SK-N-MC (cell line): ENCODE results near the gene TSPOAP1.

Experiments used
- DNase-seq: peaks from one replicate; pipeline ENCODE4 v3.0.0-alpha.2; 2011; ENCODE audit warnings: low read depth, low spot score
- H3K27ac ChIP-seq: fragments of 200-600 bp; sonication (generic); 2 replicates; pipeline ENCODE4 v1.5.1; 2016; ENCODE audit warnings: mixed run types
- H3K36me3 ChIP-seq: fragments of 200-600 bp; sonication (generic); 2 replicates; pipeline ENCODE4 v1.6.1; 2017; ENCODE audit warnings: antibody characterized with exemption, low read length, mixed read lengths; ENCODE audit not compliant: insufficient read depth
- H3K4me3 ChIP-seq: fragments of 200-600 bp; sonication (generic); 2 replicates; pipeline ENCODE4 v1.5.1; 2016
- H3K9ac ChIP-seq: fragments of 200-600 bp; sonication (generic); 2 replicates; pipeline ENCODE4 v1.8.0; 2017; ENCODE audit warnings: mixed run types, mixed read lengths; ENCODE audit not compliant: insufficient read length
- H3K9me3 ChIP-seq: fragments of 200-600 bp; sonication (generic); 2 replicates; pipeline ENCODE4 v1.6.1; 2017; ENCODE audit warnings: low read depth, mild to moderate bottlenecking, antibody characterized with exemption, low read length, moderate library complexity, mixed read lengths
- EZH2 ChIP-seq: fragments of 200-600 bp; sonication (generic); IDR thresholded peaks from one replicate; pipeline ENCODE4 v1.6.1; 2017; ENCODE audit warnings: antibody characterized with exemption
- FOXP2 ChIP-seq: optimal IDR thresholded peaks from 2 replicates; pipeline ENCODE3; 2011; ENCODE audit warnings: mild to moderate bottlenecking, moderate library complexity; ENCODE audit not compliant: insufficient read depth; ENCODE audit errors: extremely low read length, control extremely low read depth
- POLR2AphosphoS5 ChIP-seq: IDR thresholded peaks from 2 replicates; pipeline ENCODE4 v1.6.1; 2012; ENCODE audit warnings: mild to moderate bottlenecking, low read depth, low read length, borderline replicate concordance

The TSPOAP1 gene

GRCh38 chr17:58328195-58329034 lies at the start of gene TSPOAP1:
Gene TSPOAP1, minus strand, starts transcription at chr17:58328795. Its CDS starts 875 bp downstream, at chr17:58327920.
- H3K36me3 ChIP-seq = no peaks in the 10 kb centered on the region
- DNase-seq = no peak
- H3K4me3 ChIP-seq = no peak within 1 kb of the TSS
- no peak within 1 kb of the TSS for H3K9ac ChIP-seq
- H3K9me3 ChIP-seq = no peaks in the 10 kb centered on the region
- TF ChIP-seq EZH2 (no peak), POLR2AphosphoS5 (peak; percentile 44), FOXP2 (no peak)
- H3K27ac ChIP-seq = no peak within 1 kb of the TSS

GRCh38 chr17:58377661-58378060 lies 49.1 kb upstream of the TSPOAP1 start:
- H3K9me3 ChIP-seq = no peaks in the 10 kb centered on the region
- no peak overlapping the region for H3K4me3 ChIP-seq
- H3K36me3 ChIP-seq = no peaks in the 10 kb centered on the region
- H3K27ac ChIP-seq = no peak overlapping the region
- TF ChIP-seq POLR2AphosphoS5 (no peak), EZH2 (no peak)
- DNase-seq = no peak
- H3K9ac ChIP-seq = no peak overlapping the region

GRCh38 chr17:58377093-58377601 lies 48.6 kb upstream of the TSPOAP1 start:
- no peak for DNase-seq
- no peak overlapping the region for H3K27ac ChIP-seq
- H3K9ac ChIP-seq = no peak overlapping the region
- TF ChIP-seq POLR2AphosphoS5 (no peak), FOXP2 (no peak), EZH2 (no peak)
- no peak overlapping the region for H3K4me3 ChIP-seq
- no peaks in the 10 kb centered on the region for H3K9me3 ChIP-seq
- H3K36me3 ChIP-seq = no peaks in the 10 kb centered on the region

GRCh38 chr17:58376472-58377000 lies 47.9 kb upstream of the TSPOAP1 start:
- Histone ChIP-seq H3K36me3 (no peaks in the 10 kb centered on the region), H3K27ac (no peak overlapping the region), H3K9ac (no peak overlapping the region), H3K9me3 (no peaks in the 10 kb centered on the region), H3K4me3 (no peak overlapping the region)
- DNase-seq = no peak
- TF ChIP-seq FOXP2 = no peak

GRCh38 chr17:58375811-58376210 lies 47.2 kb upstream of the TSPOAP1 start:
- DNase-seq = no peak
- no peak overlapping the region for H3K27ac ChIP-seq
- no peaks in the 10 kb centered on the region for H3K9me3 ChIP-seq
- H3K4me3 ChIP-seq = no peak overlapping the region
- no peaks in the 10 kb centered on the region for H3K36me3 ChIP-seq
- TF ChIP-seq EZH2 = no peak
- TF ChIP-seq FOXP2 = no peak
- TF ChIP-seq POLR2AphosphoS5 = no peak
- H3K9ac ChIP-seq = no peak overlapping the region

GRCh38 chr17:58375256-58375655 lies 46.7 kb upstream of the TSPOAP1 start:
- Histone ChIP-seq H3K4me3 (no peak overlapping the region), H3K27ac (no peak overlapping the region), H3K9ac (no peak overlapping the region), H3K36me3 (no peaks in the 10 kb centered on the region), H3K9me3 (no peaks in the 10 kb centered on the region)
- DNase-seq = no peak
- TF ChIP-seq FOXP2 (no peak), POLR2AphosphoS5 (no peak), EZH2 (no peak)

GRCh38 chr17:58373923-58374322 lies 45.3 kb upstream of the TSPOAP1 start:
- DNase-seq = no peak
- Histone ChIP-seq H3K9me3 (no peaks in the 10 kb centered on the region), H3K27ac (no peak overlapping the region), H3K9ac (no peak overlapping the region), H3K4me3 (no peak overlapping the region), H3K36me3 (no peaks in the 10 kb centered on the region)
- TF ChIP-seq FOXP2 (no peak), POLR2AphosphoS5 (no peak), EZH2 (no peak)

GRCh38 chr17:58373003-58373402 lies 44.4 kb upstream of the TSPOAP1 start:
- no peak for TF ChIP-seq POLR2AphosphoS5
- TF ChIP-seq EZH2 = no peak
- H3K27ac ChIP-seq = no peak overlapping the region
- no peaks in the 10 kb centered on the region for H3K9me3 ChIP-seq
- no peaks in the 10 kb centered on the region for H3K36me3 ChIP-seq
- H3K4me3 ChIP-seq = no peak overlapping the region
- DNase-seq = no peak
- H3K9ac ChIP-seq = no peak overlapping the region

- DNase-seq = no peak
- H3K27ac ChIP-seq = no peak overlapping the region
- no peaks in the 10 kb centered on the region for H3K36me3 ChIP-seq
- H3K9me3 ChIP-seq = no peaks in the 10 kb centered on the region
- no peak overlapping the region for H3K9ac ChIP-seq
- H3K4me3 ChIP-seq = no peak overlapping the region
- TF ChIP-seq POLR2AphosphoS5 (no peak), EZH2 (no peak), FOXP2 (no peak)
Measured at GRCh38 chr17:58371300-58371950, 42.8 kb upstream of the TSPOAP1 start.
